H9 (cell line): ENCODE results near the gene TPSAB1. TPM values are rescaled to one million over a fixed set of nuclear protein-coding genes. Genes with fewer than 3 reads are reported as not detected.

Experiments
- DNase-seq: peaks from one replicate; pipeline ENCODE4 v3.0.0-alpha.2; 2017
- H2AFZ ChIP-seq: one replicate; pipeline ENCODE4 v1.6.1; 2013; ENCODE audit warnings: mild to moderate bottlenecking, low read length, control low read depth, moderate library complexity
- H2AK5ac ChIP-seq: 2 replicates; pipeline ENCODE4 v1.6.1; 2013; ENCODE audit warnings: low read length, control low read depth, mixed read lengths; ENCODE audit not compliant: insufficient read length
- H2BK120ac ChIP-seq: one replicate; pipeline ENCODE4 v1.6.1; 2013; ENCODE audit warnings: low read depth, mild to moderate bottlenecking, low read length, control low read depth, inconsistent platforms; ENCODE audit not compliant: poor library complexity, severe bottlenecking
- H2BK12ac ChIP-seq: 2 replicates; pipeline ENCODE4 v1.6.1; 2013; ENCODE audit warnings: low read length, control low read depth, mixed read lengths, low read depth; ENCODE audit not compliant: insufficient read length
- H2BK15ac ChIP-seq: 2 replicates; pipeline ENCODE4 v1.6.1; 2013; ENCODE audit warnings: low read depth, low read length, control low read depth
- H2BK20ac ChIP-seq: one replicate; pipeline ENCODE4 v1.6.1; 2013; ENCODE audit warnings: low read depth, mild to moderate bottlenecking, low read length, control low read depth, inconsistent platforms; ENCODE audit not compliant: poor library complexity, severe bottlenecking
- H2BK5ac ChIP-seq: 2 replicates; pipeline ENCODE4 v1.6.1; 2013; ENCODE audit warnings: low read length, control low read depth, mixed read lengths; ENCODE audit not compliant: insufficient read length
- H3K14ac ChIP-seq: 2 replicates; pipeline ENCODE4 v1.6.1; 2013; ENCODE audit warnings: low read length, control low read depth; ENCODE audit not compliant: insufficient read depth
- H3K18ac ChIP-seq: 2 replicates; pipeline ENCODE4 v1.6.1; 2013; ENCODE audit warnings: low read depth, mild to moderate bottlenecking, mixed read lengths, low read length, control low read depth; ENCODE audit not compliant: insufficient read length
- H3K23ac ChIP-seq: 2 replicates; pipeline ENCODE4 v1.6.1; 2013; ENCODE audit warnings: low read length, control low read depth, mixed read lengths, low read depth; ENCODE audit not compliant: insufficient read length
- H3K23me2 ChIP-seq: 2 replicates; pipeline ENCODE4 v1.6.1; 2013; ENCODE audit warnings: low read depth, mild to moderate bottlenecking, mixed read lengths, low read length, control low read depth; ENCODE audit not compliant: insufficient read length, poor library complexity, severe bottlenecking
- H3K27ac ChIP-seq: 2 replicates; pipeline ENCODE4 v1.5.1; 2013; ENCODE audit warnings: low read length, control low read depth, mixed read lengths, low read depth; ENCODE audit not compliant: insufficient read length
- H3K27me3 ChIP-seq: 2 replicates; pipeline ENCODE4 v1.6.1; 2013; ENCODE audit warnings: low read length, control low read depth, inconsistent platforms; ENCODE audit not compliant: insufficient read depth
- H3K4ac ChIP-seq: 2 replicates; pipeline ENCODE4 v1.6.1; 2013; ENCODE audit warnings: low read depth, mild to moderate bottlenecking, control low read depth, inconsistent platforms, low read length, moderate library complexity
- H3K4me1 ChIP-seq: 2 replicates; pipeline ENCODE4 v1.6.1; 2013; ENCODE audit warnings: low read length, control low read depth, inconsistent platforms; ENCODE audit not compliant: insufficient read depth
- H3K4me2 ChIP-seq: 2 replicates; pipeline ENCODE4 v1.6.1; 2013; ENCODE audit warnings: low read length, control low read depth, mixed read lengths; ENCODE audit not compliant: insufficient read length, insufficient read depth
- H3K56ac ChIP-seq: 2 replicates; pipeline ENCODE4 v1.6.1; 2013; ENCODE audit warnings: low read depth, mild to moderate bottlenecking, mixed read lengths, low read length, control low read depth; ENCODE audit not compliant: insufficient read length
- H3K79me1 ChIP-seq: 2 replicates; pipeline ENCODE4 v1.6.1; 2013; ENCODE audit warnings: low read depth, mild to moderate bottlenecking, moderate library complexity, low read length, control low read depth, inconsistent platforms; ENCODE audit not compliant: insufficient read depth, poor library complexity, severe bottlenecking
- H3K79me2 ChIP-seq: 2 replicates; pipeline ENCODE4 v1.6.1; 2013; ENCODE audit warnings: low read length, control low read depth, inconsistent platforms; ENCODE audit not compliant: insufficient read depth
- H3K9ac ChIP-seq: 2 replicates; pipeline ENCODE4 v1.6.1; 2013; ENCODE audit warnings: low read length, control low read depth, mixed read lengths; ENCODE audit not compliant: insufficient read length; ENCODE audit errors: extremely low read depth
- H3K9me3 ChIP-seq: one replicate; pipeline ENCODE4 v1.6.1; 2013; ENCODE audit warnings: low read depth, low read length, inconsistent platforms; ENCODE audit not compliant: control insufficient read depth
- H3T11ph ChIP-seq: one replicate; pipeline ENCODE4 v1.6.1; 2013; ENCODE audit warnings: mild to moderate bottlenecking, low read length, control low read depth, inconsistent platforms
- H4K20me1 ChIP-seq: one replicate; pipeline ENCODE4 v1.6.1; 2013; ENCODE audit not compliant: control insufficient read depth, insufficient read length, insufficient read depth
- H4K5ac ChIP-seq: 2 replicates; pipeline ENCODE4 v1.6.1; 2013; ENCODE audit warnings: low read depth, mild to moderate bottlenecking, mixed read lengths, low read length, control low read depth; ENCODE audit not compliant: insufficient read length
- H4K8ac ChIP-seq: replicated peaks from 2 replicates; pipeline ENCODE4 v1.6.1; 2013; ENCODE audit warnings: low read length, control low read depth, mixed read lengths, low read depth; ENCODE audit not compliant: insufficient read length
- H4K91ac ChIP-seq: 2 replicates; pipeline ENCODE4 v1.6.1; 2013; ENCODE audit warnings: low read depth, mild to moderate bottlenecking, moderate library complexity, mixed read lengths, low read length, control low read depth; ENCODE audit not compliant: insufficient read length
- H3K27ac Mint-ChIP-seq, 3 experiments: 2 replicates in 2 of 3; 3 replicates in 1 of 3; pipeline ENCODE4 v1.8.0; 2020 to 2021; ENCODE audit warnings: mixed read lengths in 3 of 3, mild to moderate bottlenecking in 1 of 3, moderate library complexity in 1 of 3
- H3K27me3 Mint-ChIP-seq: 2 replicates; pipeline ENCODE4 v1.8.0; 2021; ENCODE audit warnings: low read depth, mild to moderate bottlenecking, moderate library complexity, mixed read lengths
- H3K36me3 Mint-ChIP-seq, 3 experiments: 2 replicates in 2 of 3; 3 replicates in 1 of 3; pipeline ENCODE4 v1.8.0; 2020 to 2021; ENCODE audit warnings: low read depth in 3 of 3, mixed read lengths in 3 of 3; ENCODE audit not compliant: insufficient read depth in 1 of 3
- H3K4me1 Mint-ChIP-seq, 2 experiments: 2 replicates each; pipeline ENCODE4 v1.8.0; 2020; ENCODE audit warnings: mixed read lengths in 2 of 2
- H3K4me3 Mint-ChIP-seq, 2 experiments: 2 replicates in 1 of 2; 3 replicates in 1 of 2; pipeline ENCODE4 v1.8.0; 2020 to 2021; ENCODE audit warnings: mild to moderate bottlenecking in 2 of 2, mixed read lengths in 2 of 2, moderate library complexity in 1 of 2
- H3K9me3 Mint-ChIP-seq, 2 experiments: 2 replicates in 1 of 2; 3 replicates in 1 of 2; pipeline ENCODE4 v1.8.0; 2020; ENCODE audit warnings: mild to moderate bottlenecking in 2 of 2, mixed read lengths in 2 of 2, moderate library complexity in 1 of 2
- WGBS: extraction: QIAGEN DNeasy Blood & Tissue Kit; methylation state at CpG from one replicate; pipeline ENCODE4 v1.1.7; 2013; ENCODE audit warnings: missing lambda C conversion rate, low lambda C conversion rate, mixed read lengths; ENCODE audit not compliant: insufficient read length; ENCODE audit errors: extremely low coverage; 5-methylcytosine and 5-hydroxymethylcytosine counted together
- total RNA-seq: library from RNA; stranded (reverse); gene quantifications from 2 replicates; pipeline ENCODE4 v1.2.1, GENCODE V29; 2021
- TF ChIP-seq, protein P1 (sequence below): fragments of 200-600 bp; sonication (generic); conservative IDR thresholded peaks from 3 replicates; pipeline ENCODE4 v1.8.0; 2021; ENCODE audit warnings: antibody characterized with exemption, mild to moderate bottlenecking

The TPSAB1 gene
- total RNA-seq, 1 experiment from 2014 or later: not detected

- Histone ChIP-seq H3K56ac (no peak overlapping the region), H2BK5ac (no peak overlapping the region), H4K20me1 (peaks cover 3% of the 10 kb centered on the region), H2AK5ac (no peak overlapping the region), H3K4me2 (no peak overlapping the region), H3K79me2 (no peaks in the 10 kb centered on the region), H2BK12ac (no peak overlapping the region), H4K5ac (no peak overlapping the region), H3K9ac (no peak overlapping the region), H2BK120ac (no peak overlapping the region), H3T11ph (no peak overlapping the region), H2AFZ (no peak overlapping the region), H4K91ac (no peak overlapping the region), H3K4ac (no peak overlapping the region), H3K4me1 (no peaks in the 10 kb centered on the region), H4K8ac (no peak overlapping the region), H3K23me2 (no peaks in the 10 kb centered on the region), H2BK15ac (no peak overlapping the region), H3K18ac (no peak overlapping the region), H2BK20ac (no peak overlapping the region), H3K9me3 (no peaks in the 10 kb centered on the region), H3K79me1 (no peaks in the 10 kb centered on the region), H3K14ac (no peak overlapping the region; the same call in 1 of the 2 replicates), H3K23ac (no peak overlapping the region), H3K27me3 (no peaks in the 10 kb centered on the region), H3K27ac (no peak overlapping the region)
- H3K27ac Mint-ChIP-seq: peak overlapping the region in 1 of 3 experiments; percentile 70; a peak in 1 of 7 replicates
- TF ChIP-seq, protein P1, sequence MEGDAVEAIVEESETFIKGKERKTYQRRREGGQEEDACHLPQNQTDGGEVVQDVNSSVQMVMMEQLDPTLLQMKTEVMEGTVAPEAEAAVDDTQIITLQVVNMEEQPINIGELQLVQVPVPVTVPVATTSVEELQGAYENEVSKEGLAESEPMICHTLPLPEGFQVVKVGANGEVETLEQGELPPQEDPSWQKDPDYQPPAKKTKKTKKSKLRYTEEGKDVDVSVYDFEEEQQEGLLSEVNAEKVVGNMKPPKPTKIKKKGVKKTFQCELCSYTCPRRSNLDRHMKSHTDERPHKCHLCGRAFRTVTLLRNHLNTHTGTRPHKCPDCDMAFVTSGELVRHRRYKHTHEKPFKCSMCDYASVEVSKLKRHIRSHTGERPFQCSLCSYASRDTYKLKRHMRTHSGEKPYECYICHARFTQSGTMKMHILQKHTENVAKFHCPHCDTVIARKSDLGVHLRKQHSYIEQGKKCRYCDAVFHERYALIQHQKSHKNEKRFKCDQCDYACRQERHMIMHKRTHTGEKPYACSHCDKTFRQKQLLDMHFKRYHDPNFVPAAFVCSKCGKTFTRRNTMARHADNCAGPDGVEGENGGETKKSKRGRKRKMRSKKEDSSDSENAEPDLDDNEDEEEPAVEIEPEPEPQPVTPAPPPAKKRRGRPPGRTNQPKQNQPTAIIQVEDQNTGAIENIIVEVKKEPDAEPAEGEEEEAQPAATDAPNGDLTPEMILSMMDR: no peak
- H3K36me3 Mint-ChIP-seq: peaks cover 6 to 32% (median 29%) of the 10 kb centered on the region in 3 experiments; a peak in 6 of 7 replicates
- no CpG with 5 or more reads among the region's 32 CpGs for WGBS
- H3K9me3 Mint-ChIP-seq: peaks cover 0 to 3% of the 10 kb centered on the region in 2 experiments; a peak in 1 of 5 replicates
- no peak for DNase-seq
- H3K27me3 Mint-ChIP-seq: no peaks in the 10 kb centered on the region
- H3K4me3 Mint-ChIP-seq: no peak overlapping the region
- H3K4me1 Mint-ChIP-seq: no peaks in the 10 kb centered on the region
Observed at GRCh38 chr16:1216681-1217400, 23.7 kb upstream of the TPSAB1 start.
